T-helper 1 cell treated with Interleukin-12 subunit alpha and Interleukin-12 subunit beta and Interleukin-4 antibody, amounts not matched to agents 30 μg/mL and 1 μg/mL, for 36 hours (primary cell): ENCODE measurements around the gene SLC22A23.

ENCODE experiments used
- H3K27ac Mint-ChIP-seq: one replicate; pipeline ENCODE4 v1.8.0; 2021; ENCODE audit warnings: mild to moderate bottlenecking, mixed read lengths
- H3K27me3 Mint-ChIP-seq: one replicate; pipeline ENCODE4 v1.8.0; 2021; ENCODE audit warnings: low read depth, mixed read lengths
- H3K36me3 Mint-ChIP-seq: one replicate; pipeline ENCODE4 v1.8.0; 2021; ENCODE audit warnings: low read depth, mixed read lengths
- H3K4me1 Mint-ChIP-seq: one replicate; pipeline ENCODE4 v1.8.0; 2021; ENCODE audit warnings: low read depth, mixed read lengths
- H3K4me3 Mint-ChIP-seq: one replicate; pipeline ENCODE4 v1.8.0; 2021; ENCODE audit warnings: mild to moderate bottlenecking, moderate library complexity, mixed read lengths
- H3K9me3 Mint-ChIP-seq: one replicate; pipeline ENCODE4 v1.8.0; 2021; ENCODE audit warnings: mixed read lengths

The SLC22A23 gene

DNA sequence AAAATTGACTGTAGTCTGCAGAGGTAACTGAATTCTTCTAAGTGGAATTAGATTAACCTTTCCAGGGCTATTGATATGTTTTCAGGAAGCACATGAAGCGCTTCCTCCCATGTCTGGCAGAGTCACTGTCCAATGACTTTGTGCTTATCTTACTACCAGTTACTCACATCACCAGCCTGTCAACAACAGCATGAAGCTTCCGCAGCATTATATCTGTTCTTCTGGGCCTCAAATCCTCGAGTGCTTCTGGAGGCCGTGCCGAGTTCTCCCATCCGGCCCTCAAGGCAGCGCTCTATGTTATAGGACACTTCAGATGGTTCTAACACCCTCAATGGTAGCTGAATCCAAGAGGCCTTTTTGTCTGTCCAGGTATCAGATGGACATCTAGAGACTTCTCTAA lies 164.9 kb downstream of the SLC22A23 start:
- Mint-ChIP-seq H3K27me3 (no peaks in the 10 kb centered on the region), H3K4me1 (no peaks in the 10 kb centered on the region), H3K27ac (no peak overlapping the region), H3K4me3 (no peak overlapping the region), H3K9me3 (no peaks in the 10 kb centered on the region), H3K36me3 (no peaks in the 10 kb centered on the region)

DNA sequence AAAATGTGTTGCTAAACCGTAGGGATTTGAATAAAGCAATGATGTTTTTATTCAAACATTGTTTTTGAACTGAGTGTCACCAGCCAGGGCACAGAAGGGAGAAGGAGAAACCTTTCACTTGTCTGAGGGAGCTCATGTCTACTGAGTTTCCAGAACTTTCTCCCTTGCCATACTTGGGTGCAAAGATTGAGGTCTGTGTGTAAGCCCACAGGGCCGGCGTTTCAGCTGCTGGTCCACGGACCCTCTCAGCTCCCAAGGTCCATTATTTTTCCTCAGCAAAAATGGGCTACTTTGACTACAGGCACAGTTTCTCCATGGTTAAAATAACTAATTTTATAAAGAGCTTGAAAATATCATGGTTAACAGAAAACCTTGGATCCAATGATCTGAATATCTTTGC lies 165.5 kb downstream of the SLC22A23 start:
- no peaks in the 10 kb centered on the region for H3K27me3 Mint-ChIP-seq
- no peak overlapping the region for H3K27ac Mint-ChIP-seq
- H3K4me3 Mint-ChIP-seq = no peak overlapping the region
- no peaks in the 10 kb centered on the region for H3K36me3 Mint-ChIP-seq
- H3K9me3 Mint-ChIP-seq = no peaks in the 10 kb centered on the region
- no peaks in the 10 kb centered on the region for H3K4me1 Mint-ChIP-seq

DNA sequence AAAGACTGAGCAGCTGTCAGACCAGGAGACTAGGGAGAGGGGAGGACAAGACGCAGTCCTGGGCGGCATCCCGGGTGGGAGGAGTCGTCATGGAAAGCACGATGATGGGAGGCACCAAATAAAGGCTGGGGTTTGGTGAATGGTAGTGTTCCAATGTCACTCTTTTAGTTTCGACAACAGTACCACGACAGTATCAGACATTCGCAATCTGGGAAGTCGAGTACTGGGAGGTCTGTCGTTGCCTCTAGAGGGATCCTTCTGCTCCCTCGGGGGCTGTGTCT lies 166.0 kb downstream of the SLC22A23 start:
- Mint-ChIP-seq H3K4me1 (no peaks in the 10 kb centered on the region), H3K27ac (no peak overlapping the region), H3K4me3 (no peak overlapping the region), H3K36me3 (no peaks in the 10 kb centered on the region), H3K9me3 (no peaks in the 10 kb centered on the region), H3K27me3 (no peaks in the 10 kb centered on the region)

DNA sequence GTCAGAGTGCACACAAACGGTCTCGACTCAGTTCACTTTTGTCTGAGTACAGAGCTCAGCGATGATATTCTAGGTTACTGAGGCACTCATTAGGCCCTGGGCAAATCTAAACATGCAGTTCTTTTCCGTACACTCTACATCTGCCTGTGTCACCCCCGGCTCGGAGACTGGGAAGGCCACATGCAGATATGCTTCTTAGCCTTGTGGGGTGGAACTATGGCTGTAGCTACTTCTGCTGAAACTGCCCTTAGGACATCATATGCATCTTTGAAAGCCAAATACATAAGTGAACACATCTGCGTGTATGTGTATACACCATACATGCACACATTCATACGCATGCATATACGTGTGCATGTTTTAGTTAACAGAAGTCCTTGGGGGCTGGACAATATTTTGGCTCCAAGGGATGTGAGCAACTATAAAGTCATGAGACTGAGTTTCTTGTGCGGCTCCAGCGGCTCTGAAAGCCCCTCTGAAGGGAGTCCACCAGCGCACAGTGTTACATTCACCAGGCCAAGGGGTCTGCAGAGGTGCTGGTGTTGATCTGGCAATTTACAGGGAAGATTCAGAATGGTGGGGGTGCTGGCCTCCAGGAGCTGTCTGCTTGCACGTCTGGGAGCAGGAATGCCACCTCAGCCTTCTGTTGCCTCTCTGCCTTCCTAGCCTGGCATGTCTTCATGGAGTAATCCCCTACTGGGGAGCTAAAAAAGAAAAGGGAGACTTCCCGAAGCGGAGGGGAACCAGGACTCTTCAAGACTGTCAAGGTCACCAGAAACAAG lies 166.5 kb downstream of the SLC22A23 start:
- no peak overlapping the region for H3K4me3 Mint-ChIP-seq
- no peaks in the 10 kb centered on the region for H3K4me1 Mint-ChIP-seq
- no peaks in the 10 kb centered on the region for H3K27me3 Mint-ChIP-seq
- no peaks in the 10 kb centered on the region for H3K9me3 Mint-ChIP-seq
- H3K27ac Mint-ChIP-seq = no peak overlapping the region
- H3K36me3 Mint-ChIP-seq = no peaks in the 10 kb centered on the region

DNA sequence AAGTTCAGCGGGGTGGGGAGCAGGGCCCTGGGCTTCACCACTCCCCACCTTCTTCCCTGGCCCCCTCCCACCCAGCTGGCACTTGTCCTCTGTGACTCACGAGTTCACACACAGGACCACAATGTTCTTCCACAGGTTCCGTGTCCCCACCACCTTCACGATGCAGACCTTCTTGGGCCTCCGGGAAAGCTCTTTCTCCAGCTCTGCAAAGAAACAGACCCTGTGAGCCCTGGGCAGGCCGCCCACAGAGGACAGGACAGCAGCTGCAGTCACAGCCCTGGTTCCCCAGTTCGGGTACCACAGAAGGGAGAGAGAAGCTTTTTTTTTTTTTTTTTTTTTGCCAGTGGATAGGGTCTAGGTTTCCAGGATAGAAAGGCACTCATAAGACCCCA lies 167.2 kb downstream of the SLC22A23 start:
- Mint-ChIP-seq H3K27ac (no peak overlapping the region), H3K4me1 (no peaks in the 10 kb centered on the region), H3K4me3 (no peak overlapping the region), H3K27me3 (no peaks in the 10 kb centered on the region), H3K9me3 (no peaks in the 10 kb centered on the region), H3K36me3 (no peaks in the 10 kb centered on the region)

DNA sequence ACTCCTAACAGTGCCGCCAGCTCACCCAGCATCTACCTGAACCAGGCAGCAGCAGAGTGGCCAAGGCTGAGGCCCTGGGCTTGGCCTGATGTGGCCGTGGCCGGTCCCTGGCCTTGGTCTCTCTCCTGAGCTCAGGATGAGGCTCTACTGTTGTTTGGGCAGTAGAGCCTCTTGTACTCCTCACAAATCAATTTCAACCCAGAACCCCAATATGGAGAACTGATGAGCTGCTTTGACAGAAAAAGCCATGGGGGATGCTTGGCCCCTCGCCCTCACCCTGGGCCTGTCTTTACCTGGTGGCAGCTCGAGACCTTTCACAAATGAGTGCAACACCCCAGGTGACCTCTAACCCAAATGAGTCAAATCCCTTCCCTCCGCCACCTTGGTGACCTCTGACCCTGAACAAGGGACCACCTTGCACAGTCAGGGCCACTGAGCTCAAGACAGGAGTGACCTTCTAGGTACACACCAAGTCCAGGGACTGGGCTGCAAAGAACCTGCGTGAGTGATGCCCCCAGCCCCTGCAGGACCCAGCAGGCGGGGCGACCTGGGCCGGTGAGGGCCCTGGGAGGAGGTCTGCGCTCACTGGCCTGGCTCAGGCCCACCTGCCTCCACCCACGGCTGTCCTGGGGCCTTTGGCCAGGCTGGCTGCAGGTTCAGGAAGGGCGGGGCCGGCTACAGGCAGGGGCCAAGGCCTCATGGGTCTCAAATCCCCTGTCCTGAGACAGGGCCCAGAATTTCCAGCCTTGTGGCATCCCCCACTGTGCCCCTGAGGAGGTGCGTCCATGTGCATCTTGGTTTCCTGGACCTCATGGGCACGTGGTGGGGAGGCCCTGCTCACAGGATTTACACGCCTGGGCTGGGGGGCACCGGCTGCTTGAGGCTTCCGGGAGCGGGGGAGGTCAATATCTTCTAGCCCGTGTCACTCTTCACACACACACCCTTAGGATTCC lies 167.9 kb downstream of the SLC22A23 start:
- H3K4me1 Mint-ChIP-seq = no peaks in the 10 kb centered on the region
- no peak overlapping the region for H3K4me3 Mint-ChIP-seq
- H3K9me3 Mint-ChIP-seq = no peaks in the 10 kb centered on the region
- H3K27me3 Mint-ChIP-seq = no peaks in the 10 kb centered on the region
- no peaks in the 10 kb centered on the region for H3K36me3 Mint-ChIP-seq
- H3K27ac Mint-ChIP-seq = no peak overlapping the region

DNA sequence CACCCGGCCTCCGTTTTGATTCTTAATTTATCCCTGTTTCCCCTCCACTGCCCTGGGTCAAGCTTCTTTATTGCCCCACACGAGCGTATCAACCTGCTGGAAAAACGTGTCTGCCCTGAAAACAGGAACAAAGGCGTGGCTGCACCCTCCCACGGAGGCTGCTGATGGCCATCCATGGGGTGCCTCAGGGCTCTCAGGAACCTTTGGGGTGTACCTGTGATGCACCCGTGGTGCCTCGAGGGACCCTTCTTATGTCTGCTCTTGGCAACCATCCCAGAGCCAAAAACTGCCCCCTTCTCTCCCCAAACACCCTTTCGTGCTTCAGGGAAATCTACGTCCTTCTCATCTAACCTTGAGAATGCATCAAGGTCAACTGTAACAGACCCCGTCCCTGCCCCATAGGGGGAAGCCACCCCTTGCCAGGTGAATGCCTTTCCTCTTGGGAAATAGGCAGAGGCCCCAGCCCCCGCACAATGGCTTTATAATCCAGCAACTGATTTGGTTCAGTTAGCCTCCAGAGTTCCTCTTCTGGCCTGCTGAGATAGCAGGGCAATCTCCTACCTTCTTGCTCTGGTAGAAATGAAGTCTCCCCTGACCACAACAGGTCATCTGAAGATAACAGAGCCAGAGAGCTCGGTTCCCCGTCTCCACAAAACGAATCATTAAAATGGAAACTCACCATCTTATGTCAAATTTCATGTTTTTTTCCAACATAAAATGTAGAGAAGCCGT lies 168.7 kb downstream of the SLC22A23 start:
- H3K36me3 Mint-ChIP-seq = no peaks in the 10 kb centered on the region
- no peak overlapping the region for H3K4me3 Mint-ChIP-seq
- no peaks in the 10 kb centered on the region for H3K4me1 Mint-ChIP-seq
- H3K27me3 Mint-ChIP-seq = no peaks in the 10 kb centered on the region
- H3K27ac Mint-ChIP-seq = no peak overlapping the region
- no peaks in the 10 kb centered on the region for H3K9me3 Mint-ChIP-seq

DNA sequence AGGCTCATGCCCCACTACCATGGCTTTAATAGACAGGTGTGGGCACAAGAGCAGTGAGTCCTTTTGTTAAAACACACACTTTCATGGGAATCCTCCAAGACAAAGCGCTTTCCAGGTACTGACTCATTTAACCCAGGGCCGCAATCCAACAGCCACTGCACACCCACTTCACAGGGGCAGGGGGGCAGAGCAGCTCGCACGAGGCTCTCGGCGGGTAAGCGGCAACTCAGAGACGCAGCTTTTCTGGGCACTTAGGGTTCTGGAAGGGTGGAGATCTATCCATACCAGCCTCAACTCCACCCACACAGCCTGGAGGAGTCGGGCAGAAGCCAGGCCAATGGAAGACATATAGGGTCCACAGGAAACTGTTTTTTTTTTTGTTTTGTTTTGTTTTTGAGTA lies 169.5 kb downstream of the SLC22A23 start:
- no peaks in the 10 kb centered on the region for H3K4me1 Mint-ChIP-seq
- H3K4me3 Mint-ChIP-seq = no peak overlapping the region
- no peaks in the 10 kb centered on the region for H3K27me3 Mint-ChIP-seq
- H3K27ac Mint-ChIP-seq = no peak overlapping the region
- no peaks in the 10 kb centered on the region for H3K36me3 Mint-ChIP-seq
- no peaks in the 10 kb centered on the region for H3K9me3 Mint-ChIP-seq

DNA sequence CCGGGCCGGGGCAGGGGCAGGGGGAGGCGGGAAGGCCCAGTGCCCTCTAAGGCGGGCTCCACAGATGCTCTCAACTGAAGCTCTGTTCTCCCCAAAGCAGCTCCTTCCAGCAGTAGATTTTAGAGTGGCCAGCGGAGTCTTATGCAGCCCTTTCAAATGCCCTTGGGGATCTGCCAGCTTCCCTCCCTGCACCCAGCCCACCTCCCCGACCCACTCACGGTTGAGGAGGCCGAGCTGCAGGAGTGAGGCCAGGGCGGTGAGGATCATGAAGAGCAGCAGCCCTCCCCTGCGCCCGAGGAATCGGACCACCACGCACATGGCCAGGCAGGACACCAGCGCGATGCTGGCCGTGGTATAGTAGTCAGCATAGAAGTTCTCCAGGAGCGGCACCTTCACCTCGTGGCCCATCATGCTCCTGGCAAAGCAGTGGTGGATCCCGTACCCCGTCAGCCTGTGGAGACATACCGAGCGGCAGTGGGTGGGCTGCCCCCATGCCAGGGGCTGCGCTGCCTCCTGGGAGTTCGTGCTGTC lies 170.1 kb downstream of the SLC22A23 start:
- Mint-ChIP-seq H3K9me3 (no peaks in the 10 kb centered on the region), H3K4me1 (no peaks in the 10 kb centered on the region), H3K36me3 (no peaks in the 10 kb centered on the region), H3K27ac (no peak overlapping the region), H3K4me3 (no peak overlapping the region), H3K27me3 (no peaks in the 10 kb centered on the region)

DNA sequence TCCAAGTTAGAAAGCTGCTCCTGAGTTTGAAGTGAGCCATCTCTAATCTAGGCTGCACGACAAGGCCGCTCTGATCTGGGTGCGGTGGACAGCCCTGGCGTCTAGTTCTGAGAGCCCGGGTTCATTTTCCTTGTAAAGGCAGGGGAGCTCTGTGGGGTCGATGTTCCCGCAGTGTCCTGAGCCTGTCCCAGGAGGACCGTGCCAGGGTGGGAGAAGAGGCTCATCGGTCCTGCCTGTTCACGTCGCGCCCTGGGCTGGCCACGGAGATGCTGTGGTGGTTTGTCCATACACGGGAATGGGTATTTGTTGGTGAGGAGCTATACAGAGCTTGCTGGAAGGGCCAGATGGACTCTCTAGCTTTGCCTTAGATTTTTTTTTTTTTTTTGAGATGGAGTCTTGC lies 171.1 kb downstream of the SLC22A23 start:
- no peak overlapping the region for H3K4me3 Mint-ChIP-seq
- H3K27ac Mint-ChIP-seq = no peak overlapping the region
- H3K9me3 Mint-ChIP-seq = no peaks in the 10 kb centered on the region
- H3K4me1 Mint-ChIP-seq = no peaks in the 10 kb centered on the region
- no peaks in the 10 kb centered on the region for H3K36me3 Mint-ChIP-seq
- no peaks in the 10 kb centered on the region for H3K27me3 Mint-ChIP-seq

DNA sequence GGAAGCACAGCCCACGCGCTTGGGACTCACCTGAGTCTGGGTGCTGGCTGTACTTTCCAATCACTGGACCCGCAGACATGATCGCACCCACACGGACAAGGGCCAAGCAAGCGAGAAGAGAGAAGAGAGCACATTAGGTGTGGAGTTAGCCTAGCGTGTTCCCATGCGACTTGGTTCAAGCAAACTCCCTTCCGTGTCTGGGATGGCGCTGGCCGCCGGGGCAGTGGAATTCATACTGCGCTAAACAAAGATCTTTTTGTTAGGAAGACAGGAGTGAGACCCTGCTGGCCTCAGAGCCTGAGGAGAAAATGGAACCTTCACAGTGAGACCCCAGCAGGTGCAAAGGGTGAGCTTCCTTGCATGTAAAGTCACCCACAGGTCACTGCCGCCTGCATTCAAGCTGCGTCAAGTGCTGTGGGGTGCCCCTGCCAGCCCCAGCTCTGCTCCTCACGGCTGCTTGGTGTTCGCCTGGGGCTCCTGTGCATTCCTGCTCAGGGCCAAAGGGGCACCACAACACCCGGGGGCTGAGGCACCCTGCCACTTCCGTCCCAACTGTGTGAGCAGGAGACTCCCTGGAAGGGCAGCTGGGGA lies 171.7 kb downstream of the SLC22A23 start:
- Mint-ChIP-seq H3K27me3 (no peaks in the 10 kb centered on the region), H3K9me3 (no peaks in the 10 kb centered on the region), H3K4me3 (no peak overlapping the region), H3K4me1 (no peaks in the 10 kb centered on the region), H3K36me3 (no peaks in the 10 kb centered on the region), H3K27ac (no peak overlapping the region)

DNA sequence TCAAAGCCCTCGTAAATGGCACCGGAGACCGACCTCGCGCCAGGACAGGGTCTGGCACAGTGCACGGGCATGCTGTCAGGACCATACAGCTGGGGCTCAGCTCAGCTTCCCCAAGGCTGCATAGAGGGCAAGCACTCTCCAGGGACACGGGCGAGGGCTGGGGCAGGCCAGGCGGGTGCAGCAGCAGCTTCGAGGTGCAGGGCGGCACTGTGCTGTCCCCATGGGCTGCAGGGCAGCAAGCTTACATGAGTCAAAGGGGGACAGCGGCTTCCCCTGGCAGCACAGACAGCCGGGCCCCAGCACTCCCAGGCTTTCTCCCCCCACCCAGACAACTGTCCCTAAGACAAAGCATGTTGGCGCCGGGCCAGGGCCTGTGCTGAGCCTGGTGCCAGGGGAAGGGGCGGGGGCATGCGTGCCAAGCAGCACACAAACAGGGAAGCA lies 172.4 kb downstream of the SLC22A23 start:
- Mint-ChIP-seq H3K4me1 (peaks cover 3% of the 10 kb centered on the region), H3K36me3 (no peaks in the 10 kb centered on the region), H3K9me3 (no peaks in the 10 kb centered on the region), H3K27me3 (no peaks in the 10 kb centered on the region), H3K27ac (no peak overlapping the region), H3K4me3 (no peak overlapping the region)

DNA sequence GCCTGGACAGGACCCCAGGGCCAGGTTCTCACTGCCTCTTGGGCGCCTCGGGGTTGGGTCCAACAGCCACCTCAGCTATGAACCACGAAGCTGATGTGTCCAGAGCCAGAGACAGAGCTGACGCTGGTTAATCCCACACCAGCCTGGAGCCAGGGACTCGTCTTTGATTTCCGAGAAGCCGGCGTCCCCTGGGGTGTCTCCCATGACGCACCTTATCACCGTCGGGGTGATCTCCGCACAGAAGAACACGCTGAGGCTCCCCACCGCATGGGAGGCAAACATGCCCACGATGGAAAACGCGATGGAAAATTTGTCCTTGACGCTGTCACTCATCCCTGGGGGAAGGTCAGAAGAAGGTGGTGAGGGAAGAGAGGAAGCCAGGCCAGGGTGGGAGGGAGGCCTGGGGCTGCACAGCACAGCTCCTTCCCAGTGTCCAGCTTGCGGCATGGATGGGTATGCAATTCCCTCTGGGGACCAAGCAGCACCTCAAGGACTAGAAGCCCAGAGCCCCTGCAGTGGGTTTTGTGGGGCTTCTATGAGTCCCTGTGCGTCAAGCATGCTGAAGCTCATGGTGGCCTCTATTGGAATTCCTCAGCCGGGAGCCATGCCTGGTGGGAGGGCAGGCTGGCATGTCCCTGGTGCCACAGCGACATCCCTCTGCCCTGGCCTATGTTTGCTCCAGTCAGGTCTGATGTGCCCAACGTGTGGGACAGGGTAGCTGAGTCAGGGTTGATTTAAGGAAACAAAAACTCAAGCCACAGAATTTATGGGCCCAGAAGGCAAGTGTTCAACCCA lies 173.0 kb downstream of the SLC22A23 start:
- Mint-ChIP-seq H3K4me3 (no peak overlapping the region), H3K4me1 (peaks cover 3% of the 10 kb centered on the region), H3K36me3 (no peaks in the 10 kb centered on the region), H3K27ac (no peak overlapping the region), H3K27me3 (no peaks in the 10 kb centered on the region), H3K9me3 (no peaks in the 10 kb centered on the region)

DNA sequence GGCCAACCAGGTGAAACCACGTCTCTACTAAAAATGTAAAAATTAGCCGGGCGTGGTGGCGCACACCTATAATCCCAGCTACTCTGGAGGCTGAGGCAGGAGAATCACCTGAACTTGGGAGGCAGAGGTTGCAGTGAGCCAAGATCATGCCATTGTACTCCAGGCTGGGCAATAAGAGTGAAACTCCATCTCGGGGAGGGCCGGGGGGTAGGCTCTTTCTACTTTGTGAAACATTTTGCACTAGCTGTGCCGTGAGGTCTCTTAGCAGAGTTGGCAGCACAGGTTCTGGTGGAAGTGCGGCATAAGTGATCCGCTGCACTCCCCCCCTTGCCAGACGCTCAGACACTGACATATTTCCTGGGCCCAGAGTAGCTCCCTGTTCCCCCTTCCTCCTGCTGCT lies 173.6 kb downstream of the SLC22A23 start:
- peaks cover 3% of the 10 kb centered on the region for H3K4me1 Mint-ChIP-seq
- no peaks in the 10 kb centered on the region for H3K9me3 Mint-ChIP-seq
- H3K27me3 Mint-ChIP-seq = no peaks in the 10 kb centered on the region
- H3K36me3 Mint-ChIP-seq = no peaks in the 10 kb centered on the region
- no peak overlapping the region for H3K4me3 Mint-ChIP-seq
- no peak overlapping the region for H3K27ac Mint-ChIP-seq
